ENCODE measurements around the gene CDKN2AIP.
"Not testable (repeated sequence)": the region's sequence is repeated elsewhere in the genome, so short reads cannot be mapped to it uniquely, and the experiment has no call there.

Gene CDKN2AIP

GRCh38 chr4:183465879-183466278, 21.4 kb downstream of the CDKN2AIP start:
- H3K4me3 ChIP-seq (ENCODE audit: low read length in 2 of 2); H2BK15ac ChIP-seq (ENCODE audit: low read length); H3K18ac ChIP-seq (ENCODE audit: low read length); H3K36me3 ChIP-seq (replicated peaks in 1 of 2; ENCODE audit: control insufficient read depth in 2 of 2, insufficient read depth in 2 of 2, low read length in 2 of 2); H2AFZ ChIP-seq (ENCODE audit: low read length); H2BK5ac ChIP-seq (ENCODE audit: low read length); H2BK120ac ChIP-seq (ENCODE audit: low read depth, low read length); DNase-seq (ENCODE audit: low spot score); H3K27ac ChIP-seq (replicated peaks; ENCODE audit: low read length); H3K23ac ChIP-seq (ENCODE audit: low read depth, low read length, poor library complexity); H3K9ac ChIP-seq (ENCODE audit: low read depth, low read length, poor library complexity); H3K4me1 ChIP-seq (ENCODE audit: control insufficient read depth in 2 of 2, insufficient read depth in 1 of 2, low read depth in 1 of 2, low read length in 2 of 2); H4K8ac ChIP-seq (ENCODE audit: low read depth, low read length); H3K4ac ChIP-seq (ENCODE audit: low read length); H2BK12ac ChIP-seq (ENCODE audit: low read length); H3K14ac ChIP-seq (ENCODE audit: low read length); H2AK5ac ChIP-seq (ENCODE audit: low read depth, low read length); H4K91ac ChIP-seq (ENCODE audit: low read depth, low read length, poor library complexity); H3K79me1 ChIP-seq (ENCODE audit: low read depth, low read length); H3K4me2 ChIP-seq (ENCODE audit: insufficient read depth, low read length, poor library complexity, severe bottlenecking); H3K9me3 ChIP-seq (replicated peaks in 1 of 2; ENCODE audit: control insufficient read depth in 2 of 2, insufficient read depth in 1 of 2, low read depth in 1 of 2, low read length in 2 of 2); H3K27me3 ChIP-seq (ENCODE audit: control insufficient read depth in 3 of 3, insufficient read depth in 3 of 3, low read depth in 1 of 3, low read length in 3 of 3): not testable (repeated sequence)
- no CpG with 5 or more reads among the region's 5 CpGs for WGBS, 2 donors (ENCODE audit: extremely low coverage in 2 of 2, insufficient read length in 2 of 2, insufficient replicate concordance in 1 of 2)

- whole genome bisulfite sequencing, 2 donors (ENCODE audit: extremely low coverage in 2 of 2, insufficient read length in 2 of 2, insufficient replicate concordance in 1 of 2) = no CpG with 5 or more reads among the region's 3 CpGs
- H3K9ac ChIP-seq (ENCODE audit: low read depth, low read length, poor library complexity) = no peak overlapping the region
- no peak overlapping the region for H3K14ac ChIP-seq (ENCODE audit: low read length)
- no peaks in the 10 kb centered on the region for H3K79me1 ChIP-seq (ENCODE audit: low read depth, low read length)
- H3K18ac ChIP-seq (ENCODE audit: low read length) = no peak overlapping the region
- no peak overlapping the region for H4K91ac ChIP-seq (ENCODE audit: low read depth, low read length, poor library complexity)
- H2BK12ac ChIP-seq (ENCODE audit: low read length) = no peak overlapping the region
- H2BK120ac ChIP-seq (ENCODE audit: low read depth, low read length) = no peak overlapping the region
- no peaks in the 10 kb centered on the region for H3K9me3 ChIP-seq (replicated peaks in 1 of 2; ENCODE audit: control insufficient read depth in 2 of 2, insufficient read depth in 1 of 2, low read depth in 1 of 2, low read length in 2 of 2)
- H3K36me3 ChIP-seq (replicated peaks in 1 of 2; ENCODE audit: control insufficient read depth in 2 of 2, insufficient read depth in 2 of 2, low read length in 2 of 2) = no peaks in the 10 kb centered on the region
- H2AFZ ChIP-seq (ENCODE audit: low read length) = no peak overlapping the region
- H2BK15ac ChIP-seq (ENCODE audit: low read length) = no peak overlapping the region
- no peak overlapping the region for H3K27ac ChIP-seq (replicated peaks; ENCODE audit: low read length)
- no peak overlapping the region for H3K4ac ChIP-seq (ENCODE audit: low read length)
- no peaks in the 10 kb centered on the region for H3K27me3 ChIP-seq (ENCODE audit: control insufficient read depth in 3 of 3, insufficient read depth in 3 of 3, low read depth in 1 of 3, low read length in 3 of 3)
- H3K4me3 ChIP-seq (ENCODE audit: low read length in 2 of 2) = no peak overlapping the region
- H3K23ac ChIP-seq (ENCODE audit: low read depth, low read length, poor library complexity) = no peak overlapping the region
- no peak for DNase-seq (ENCODE audit: low spot score)
- H2BK5ac ChIP-seq (ENCODE audit: low read length) = no peak overlapping the region
- H3K4me1 ChIP-seq (ENCODE audit: control insufficient read depth in 2 of 2, insufficient read depth in 1 of 2, low read depth in 1 of 2, low read length in 2 of 2) = no peaks in the 10 kb centered on the region
- H3K4me2 ChIP-seq (ENCODE audit: insufficient read depth, low read length, poor library complexity, severe bottlenecking) = no peak overlapping the region
- H4K8ac ChIP-seq (ENCODE audit: low read depth, low read length) = no peak overlapping the region
- no peak overlapping the region for H2AK5ac ChIP-seq (ENCODE audit: low read depth, low read length)
Observed at GRCh38 chr4:183467246-183467645, 22.8 kb downstream of the CDKN2AIP start.

DNA sequence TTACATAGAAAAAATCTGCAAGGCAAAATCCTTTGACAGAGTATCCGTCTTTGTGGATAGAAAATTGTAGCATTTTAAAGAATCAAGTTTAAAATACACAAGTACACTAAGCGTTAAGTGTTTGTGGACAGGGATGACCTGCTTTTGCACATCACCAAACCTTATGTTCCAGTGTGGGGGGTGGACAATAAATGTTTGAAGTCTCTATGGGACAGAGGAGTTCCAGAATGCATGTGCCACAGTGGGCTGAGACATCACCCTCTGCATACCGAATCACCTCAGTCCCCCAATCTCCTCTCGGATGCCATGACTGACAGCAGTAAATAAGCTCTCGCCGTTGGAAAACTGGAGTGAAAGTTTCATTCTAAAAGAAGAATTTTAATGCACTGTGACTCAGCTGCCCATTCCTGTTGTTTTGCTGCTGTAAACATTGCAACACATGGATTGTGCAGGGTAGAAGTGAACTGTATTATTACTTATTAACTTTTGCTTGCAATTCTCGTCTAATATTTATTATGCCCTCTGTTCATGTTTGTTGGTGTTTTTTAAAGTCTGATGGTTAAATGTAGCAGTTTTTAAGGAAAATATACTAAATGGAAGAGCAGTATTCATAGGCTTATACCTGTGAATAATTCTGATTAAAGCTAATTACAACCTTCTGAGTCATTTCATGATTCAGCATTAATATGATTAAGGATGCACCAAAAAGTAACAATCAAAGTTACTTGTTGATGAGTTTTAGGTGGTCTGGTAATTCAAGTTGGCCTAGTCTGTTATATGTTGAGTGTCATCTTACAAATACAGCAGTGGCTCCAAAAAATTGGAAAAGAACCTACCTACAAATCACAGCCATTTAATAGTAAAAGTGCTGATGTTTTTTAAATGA, 24.0 kb downstream of the CDKN2AIP start:
- no peak overlapping the region for H3K9ac ChIP-seq (ENCODE audit: low read depth, low read length, poor library complexity)
- H3K4ac ChIP-seq (ENCODE audit: low read length) = no peak overlapping the region
- H2BK12ac ChIP-seq (ENCODE audit: low read length) = no peak overlapping the region
- H3K18ac ChIP-seq (ENCODE audit: low read length) = no peak overlapping the region
- no peak overlapping the region for H3K4me2 ChIP-seq (ENCODE audit: insufficient read depth, low read length, poor library complexity, severe bottlenecking)
- H3K27me3 ChIP-seq (ENCODE audit: control insufficient read depth in 3 of 3, insufficient read depth in 3 of 3, low read depth in 1 of 3, low read length in 3 of 3) = no peaks in the 10 kb centered on the region
- WGBS, 2 donors (ENCODE audit: extremely low coverage in 2 of 2, insufficient read length in 2 of 2, insufficient replicate concordance in 1 of 2) = no CpG with 5 or more reads among the region's 7 CpGs
- no peaks in the 10 kb centered on the region for H3K36me3 ChIP-seq (replicated peaks in 1 of 2; ENCODE audit: control insufficient read depth in 2 of 2, insufficient read depth in 2 of 2, low read length in 2 of 2)
- DNase-seq (ENCODE audit: low spot score) = no peak
- no peaks in the 10 kb centered on the region for H3K9me3 ChIP-seq (replicated peaks in 1 of 2; ENCODE audit: control insufficient read depth in 2 of 2, insufficient read depth in 1 of 2, low read depth in 1 of 2, low read length in 2 of 2)
- no peak overlapping the region for H3K4me3 ChIP-seq (ENCODE audit: low read length in 2 of 2)
- no peak overlapping the region for H2BK5ac ChIP-seq (ENCODE audit: low read length)
- H2AFZ ChIP-seq (ENCODE audit: low read length) = no peak overlapping the region
- no peak overlapping the region for H3K27ac ChIP-seq (replicated peaks; ENCODE audit: low read length)
- H3K79me1 ChIP-seq (ENCODE audit: low read depth, low read length) = no peaks in the 10 kb centered on the region
- H4K8ac ChIP-seq (ENCODE audit: low read depth, low read length) = no peak overlapping the region
- no peak overlapping the region for H2AK5ac ChIP-seq (ENCODE audit: low read depth, low read length)
- no peak overlapping the region for H2BK15ac ChIP-seq (ENCODE audit: low read length)
- H3K14ac ChIP-seq (ENCODE audit: low read length) = no peak overlapping the region
- no peak overlapping the region for H3K23ac ChIP-seq (ENCODE audit: low read depth, low read length, poor library complexity)
- no peak overlapping the region for H2BK120ac ChIP-seq (ENCODE audit: low read depth, low read length)
- H4K91ac ChIP-seq (ENCODE audit: low read depth, low read length, poor library complexity) = no peak overlapping the region
- no peaks in the 10 kb centered on the region for H3K4me1 ChIP-seq (ENCODE audit: control insufficient read depth in 2 of 2, insufficient read depth in 1 of 2, low read depth in 1 of 2, low read length in 2 of 2)

- Histone ChIP-seq H2BK15ac (ENCODE audit: low read length) (no peak overlapping the region), H3K23ac (ENCODE audit: low read depth, low read length, poor library complexity) (no peak overlapping the region), H3K4me2 (ENCODE audit: insufficient read depth, low read length, poor library complexity, severe bottlenecking) (no peak overlapping the region), H3K27me3 (ENCODE audit: control insufficient read depth in 3 of 3, insufficient read depth in 3 of 3, low read depth in 1 of 3, low read length in 3 of 3) (no peaks in the 10 kb centered on the region), H3K4ac (ENCODE audit: low read length) (no peak overlapping the region), H2BK5ac (ENCODE audit: low read length) (no peak overlapping the region), H3K9ac (ENCODE audit: low read depth, low read length, poor library complexity) (no peak overlapping the region), H4K8ac (ENCODE audit: low read depth, low read length) (no peak overlapping the region), H2AK5ac (ENCODE audit: low read depth, low read length) (no peak overlapping the region), H2AFZ (ENCODE audit: low read length) (no peak overlapping the region), H3K27ac (replicated peaks; ENCODE audit: low read length) (no peak overlapping the region), H3K79me1 (ENCODE audit: low read depth, low read length) (no peaks in the 10 kb centered on the region), H3K18ac (ENCODE audit: low read length) (no peak overlapping the region), H3K4me3 (ENCODE audit: low read length in 2 of 2) (no peak overlapping the region), H2BK12ac (ENCODE audit: low read length) (no peak overlapping the region), H2BK120ac (ENCODE audit: low read depth, low read length) (no peak overlapping the region), H3K36me3 (replicated peaks in 1 of 2; ENCODE audit: control insufficient read depth in 2 of 2, insufficient read depth in 2 of 2, low read length in 2 of 2) (no peaks in the 10 kb centered on the region), H3K14ac (ENCODE audit: low read length) (no peak overlapping the region), H3K4me1 (ENCODE audit: control insufficient read depth in 2 of 2, insufficient read depth in 1 of 2, low read depth in 1 of 2, low read length in 2 of 2) (no peaks in the 10 kb centered on the region), H4K91ac (ENCODE audit: low read depth, low read length, poor library complexity) (no peak overlapping the region), H3K9me3 (replicated peaks in 1 of 2; ENCODE audit: control insufficient read depth in 2 of 2, insufficient read depth in 1 of 2, low read depth in 1 of 2, low read length in 2 of 2) (no peaks in the 10 kb centered on the region)
- WGBS, 2 donors (ENCODE audit: extremely low coverage in 2 of 2, insufficient read length in 2 of 2, insufficient replicate concordance in 1 of 2) = no CpG with 5 or more reads among the region's 1 CpG
- DNase-seq (ENCODE audit: low spot score) = no peak
Observed at GRCh38 chr4:183469285-183469684, 24.8 kb downstream of the CDKN2AIP start.

Measured in neuronal stem cell (in vitro differentiated cells).